ENCODE results near the gene ATF6. TPM values are rescaled to one million over a fixed set of nuclear protein-coding genes. Genes with fewer than 3 reads are reported as not detected.
"Not testable (repeated sequence)": the region's sequence is repeated elsewhere in the genome, so short reads cannot be mapped to it uniquely, and the experiment has no call there.

Gene ATF6, protein sequence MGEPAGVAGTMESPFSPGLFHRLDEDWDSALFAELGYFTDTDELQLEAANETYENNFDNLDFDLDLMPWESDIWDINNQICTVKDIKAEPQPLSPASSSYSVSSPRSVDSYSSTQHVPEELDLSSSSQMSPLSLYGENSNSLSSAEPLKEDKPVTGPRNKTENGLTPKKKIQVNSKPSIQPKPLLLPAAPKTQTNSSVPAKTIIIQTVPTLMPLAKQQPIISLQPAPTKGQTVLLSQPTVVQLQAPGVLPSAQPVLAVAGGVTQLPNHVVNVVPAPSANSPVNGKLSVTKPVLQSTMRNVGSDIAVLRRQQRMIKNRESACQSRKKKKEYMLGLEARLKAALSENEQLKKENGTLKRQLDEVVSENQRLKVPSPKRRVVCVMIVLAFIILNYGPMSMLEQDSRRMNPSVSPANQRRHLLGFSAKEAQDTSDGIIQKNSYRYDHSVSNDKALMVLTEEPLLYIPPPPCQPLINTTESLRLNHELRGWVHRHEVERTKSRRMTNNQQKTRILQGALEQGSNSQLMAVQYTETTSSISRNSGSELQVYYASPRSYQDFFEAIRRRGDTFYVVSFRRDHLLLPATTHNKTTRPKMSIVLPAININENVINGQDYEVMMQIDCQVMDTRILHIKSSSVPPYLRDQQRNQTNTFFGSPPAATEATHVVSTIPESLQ
- total RNA-seq, result 10 to 100 TPM; 27.9 to 32.3 TPM
- long read RNA-seq, donor 1, full-length matches to known transcripts, result 5 of 17 reads
- long read RNA-seq, donor 1, partial matches to known transcripts, result 6 of 17 reads
- long read RNA-seq, donor 1, other reads (novel, unspliced or antisense), result 6 of 17 reads
- long read RNA-seq, donor 2, full-length matches to known transcripts, result 25 of 55 reads
- long read RNA-seq, donor 2, partial matches to known transcripts, result 17 of 55 reads
- long read RNA-seq, donor 2, other reads (novel, unspliced or antisense), result 13 of 55 reads

DNA sequence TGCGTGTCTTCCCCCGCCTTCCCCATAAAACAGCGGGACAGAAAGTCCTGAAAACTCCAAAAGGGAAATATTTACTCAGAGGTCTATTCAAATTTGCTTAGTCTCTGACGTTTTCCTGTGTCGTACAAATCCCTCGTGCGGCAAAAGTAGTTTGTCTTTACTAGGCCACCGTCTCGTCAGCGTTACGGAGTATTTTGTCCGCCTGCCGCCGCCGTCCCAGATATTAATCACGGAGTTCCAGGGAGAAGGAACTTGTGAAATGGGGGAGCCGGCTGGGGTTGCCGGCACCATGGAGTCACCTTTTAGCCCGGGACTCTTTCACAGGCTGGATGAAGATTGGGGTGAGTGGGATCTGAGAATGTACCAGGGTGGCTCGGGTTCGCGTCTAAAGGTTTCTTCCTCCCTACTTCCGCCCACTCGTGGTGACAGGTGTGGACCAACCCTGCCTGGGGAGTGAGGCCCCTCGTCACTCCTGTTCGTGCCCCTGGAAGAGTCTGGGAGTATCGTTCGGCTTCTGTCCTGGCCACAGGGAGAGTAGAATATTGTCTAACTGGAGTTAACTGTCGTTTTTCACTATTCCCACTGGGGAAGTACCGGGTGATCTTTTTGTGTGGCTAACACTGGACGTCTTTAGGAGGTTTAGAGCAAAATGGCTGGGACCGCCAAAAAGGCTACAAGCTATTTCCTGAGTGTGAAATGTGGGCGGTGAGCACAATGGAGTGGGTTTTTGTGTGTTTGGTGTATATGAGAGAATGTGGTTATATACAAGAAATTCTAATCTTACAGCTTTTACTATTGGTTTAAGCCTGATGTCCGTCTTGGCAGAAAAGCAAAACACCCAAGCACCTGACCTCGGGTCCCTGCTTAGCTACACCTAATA is at the start of gene ATF6:
ATF6 (plus strand) TSS at position 219 of the 880 bp plus-strand sequence; CDS start at position 260, 41 bp downstream.
- DNase-seq (ENCODE audit: low spot score), result peak; percentile 97
- intact Hi-C loops (cut with DNase I), result no loop called here

DNA sequence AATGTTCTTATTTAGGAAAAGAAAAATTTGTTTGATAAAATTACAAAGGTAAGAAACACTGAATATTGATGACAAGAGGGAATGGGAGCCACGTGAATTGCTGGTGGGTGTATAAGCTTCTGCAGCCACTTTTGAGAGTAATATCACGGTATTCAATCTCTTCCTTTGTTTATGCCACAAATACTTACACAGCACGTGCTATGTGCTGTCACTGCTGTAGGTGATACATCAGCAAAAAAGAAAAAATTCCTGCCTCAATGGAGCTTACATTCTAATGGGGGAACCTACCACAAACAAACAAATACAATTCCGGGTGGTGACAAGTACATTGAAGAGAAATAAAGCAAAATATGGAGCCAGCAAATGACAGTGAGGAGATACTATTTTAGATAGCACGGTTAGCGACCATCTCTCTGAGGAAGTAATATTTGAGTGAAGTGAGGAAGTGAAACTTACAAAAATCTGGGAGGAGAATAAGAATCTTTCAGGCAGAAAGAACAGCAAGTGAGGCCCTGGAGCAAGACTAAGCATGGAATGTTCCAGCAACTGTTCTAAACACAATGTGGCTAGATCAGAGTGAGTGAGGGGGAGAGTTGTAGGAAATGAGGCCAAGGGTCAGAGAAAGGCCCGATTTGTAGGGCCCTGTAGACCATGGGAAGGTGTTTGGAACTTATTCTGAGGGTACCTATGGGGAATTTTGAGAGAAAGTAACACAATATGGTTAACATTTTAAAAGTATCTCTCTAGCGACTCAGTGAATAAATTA is 47.4 kb upstream of the ATF6 start:
- DNase-seq (ENCODE audit: low spot score), result no peak
- intact Hi-C loops (cut with DNase I), result no loop called here

- intact Hi-C loops (cut with DNase I), result no loop called here
- no peak for DNase-seq (ENCODE audit: low spot score)
Observed at GRCh38 chr1:161719325-161719611, 46.9 kb upstream of the ATF6 start.

DNA sequence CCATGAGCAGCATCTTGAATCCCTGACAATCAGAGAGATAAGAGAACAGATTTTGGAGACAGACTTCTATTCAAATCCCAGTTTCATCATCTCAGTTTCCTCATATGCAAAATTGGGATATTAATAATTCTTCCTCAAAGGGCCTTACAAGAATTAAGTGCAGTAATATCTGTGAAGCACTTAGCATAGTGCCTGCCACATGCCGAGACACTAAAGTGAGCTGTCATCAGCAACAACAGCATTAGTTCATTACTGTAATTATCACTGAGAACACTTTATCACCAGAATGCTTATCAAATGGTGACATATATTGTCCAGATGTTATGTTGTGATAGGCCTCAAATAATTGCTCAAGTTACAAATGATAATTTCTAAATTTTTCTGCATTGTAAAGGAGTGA is 45.7 kb upstream of the ATF6 start:
- no peak for DNase-seq (ENCODE audit: low spot score)
- intact Hi-C loops (cut with DNase I), result no loop called here

- intact Hi-C loops (cut with DNase I), result no loop called here
- DNase-seq (ENCODE audit: low spot score), result no peak
Observed at GRCh38 chr1:161720956-161721737, 45.0 kb upstream of the ATF6 start, which contains the start of gene FCRLB. FCRLB (plus strand) TSS chr1:161721544; CDS start chr1:161722673, 1,129 bp downstream.

GRCh38 chr1:161721738-161722343 is 44.3 kb upstream of the ATF6 start:
- no peak for DNase-seq (ENCODE audit: low spot score)
- intact Hi-C loops (cut with DNase I), result no loop called here

DNA sequence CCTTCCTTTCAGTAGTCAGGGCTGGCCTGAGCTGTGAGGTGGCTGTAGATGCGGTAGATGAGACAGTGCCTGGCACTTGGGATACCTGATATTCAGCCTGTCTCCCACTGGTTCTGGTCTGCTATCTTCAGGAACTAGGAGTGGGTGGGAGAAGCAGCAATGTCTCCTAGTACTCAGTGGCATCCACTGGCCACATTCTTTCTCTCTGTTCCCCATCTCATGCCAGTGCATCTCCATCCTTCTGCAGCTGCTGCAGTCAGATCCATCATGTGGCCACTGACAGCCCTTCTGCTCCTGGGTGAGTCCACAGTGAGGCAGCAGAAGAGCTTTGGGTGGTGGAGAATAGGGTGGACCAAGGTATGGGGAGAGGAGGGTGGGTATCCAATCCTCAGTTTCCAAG is 43.7 kb upstream of the ATF6 start:
- intact Hi-C loops (cut with DNase I), result no loop called here
- no peak for DNase-seq (ENCODE audit: low spot score)

GRCh38 chr1:161723459-161724141 is 42.5 kb upstream of the ATF6 start:
- intact Hi-C loops (cut with DNase I), result no loop called here

GRCh38 chr1:161725258-161725907 is 40.7 kb upstream of the ATF6 start:
- DNase-seq (ENCODE audit: low spot score); intact Hi-C loops (cut with DNase I): not testable (repeated sequence)

More at GRCh38 chr1:161723459-161724141, 42.5 kb upstream of the ATF6 start:
- DNase-seq (ENCODE audit: low spot score), result no peak

DNA sequence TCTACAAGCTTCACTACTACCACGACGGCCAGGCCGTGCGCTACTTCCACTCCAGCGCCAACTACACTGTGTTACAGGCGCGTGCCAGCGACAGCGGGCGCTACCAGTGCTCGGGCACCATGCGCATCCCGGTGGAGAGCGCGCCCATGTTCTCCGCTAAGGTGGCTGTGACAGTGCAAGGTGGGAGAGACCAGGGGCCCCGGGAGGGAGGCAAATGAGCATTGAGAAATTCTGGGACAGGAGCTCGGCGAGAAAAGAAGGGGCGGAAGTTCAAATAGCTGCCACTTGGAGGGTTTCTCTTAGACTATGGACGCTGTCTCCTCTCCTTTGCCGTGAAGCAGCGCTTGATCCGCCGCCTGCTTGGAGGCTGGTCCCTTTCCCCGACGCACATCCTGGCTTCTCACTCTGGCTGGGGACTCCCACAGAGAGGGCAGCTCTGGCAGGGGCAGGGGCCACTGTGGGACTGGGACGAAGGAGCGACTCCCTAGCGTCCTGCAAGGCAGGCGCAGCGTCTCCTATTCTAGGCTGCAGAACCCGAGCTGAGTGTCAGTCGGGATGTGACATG is 40.1 kb upstream of the ATF6 start:
- intact Hi-C loops (cut with DNase I), result no loop called here

DNA sequence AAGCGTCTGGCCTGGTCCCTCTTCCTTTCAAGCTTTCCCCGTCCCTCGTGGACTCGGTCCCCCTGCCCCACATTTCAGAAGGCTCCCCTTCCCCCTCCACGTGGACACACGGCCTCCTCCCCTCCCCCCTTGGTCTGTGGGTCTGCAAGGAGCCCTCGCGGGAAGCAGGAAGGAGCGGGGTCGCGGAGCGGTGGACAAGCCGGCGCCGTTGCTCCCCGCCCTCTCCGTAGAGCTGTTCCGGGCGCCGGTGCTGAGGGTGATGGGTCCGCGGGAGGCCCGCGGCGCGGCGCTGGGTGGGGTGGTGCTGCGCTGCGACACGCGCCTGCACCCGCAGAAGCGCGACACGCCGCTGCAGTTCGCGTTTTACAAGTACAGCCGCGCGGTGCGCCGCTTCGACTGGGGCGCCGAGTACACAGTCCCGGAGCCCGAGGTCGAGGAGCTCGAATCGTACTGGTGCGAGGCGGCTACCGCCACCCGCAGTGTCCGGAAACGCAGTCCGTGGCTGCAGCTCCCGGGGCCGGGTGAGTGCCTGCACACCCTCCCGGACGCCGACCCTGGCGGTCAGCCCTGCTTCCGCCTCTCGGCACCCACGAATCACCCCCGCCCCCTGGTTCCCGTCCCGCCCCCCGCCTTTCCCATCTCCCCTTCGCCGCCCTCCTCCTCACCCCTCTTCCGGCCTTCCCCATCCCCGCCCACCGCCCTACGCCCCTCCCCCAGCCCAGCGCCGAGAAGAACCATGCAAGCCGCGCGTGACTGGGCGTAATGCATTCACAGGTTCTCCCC is 39.5 kb upstream of the ATF6 start:
- intact Hi-C loops (cut with DNase I), result no loop called here
- peak; percentile 94 for DNase-seq (ENCODE audit: low spot score)

More for the DNA sequence above, 40.1 kb upstream of the ATF6 start:
- DNase-seq (ENCODE audit: low spot score), result peak; percentile 84

DNA sequence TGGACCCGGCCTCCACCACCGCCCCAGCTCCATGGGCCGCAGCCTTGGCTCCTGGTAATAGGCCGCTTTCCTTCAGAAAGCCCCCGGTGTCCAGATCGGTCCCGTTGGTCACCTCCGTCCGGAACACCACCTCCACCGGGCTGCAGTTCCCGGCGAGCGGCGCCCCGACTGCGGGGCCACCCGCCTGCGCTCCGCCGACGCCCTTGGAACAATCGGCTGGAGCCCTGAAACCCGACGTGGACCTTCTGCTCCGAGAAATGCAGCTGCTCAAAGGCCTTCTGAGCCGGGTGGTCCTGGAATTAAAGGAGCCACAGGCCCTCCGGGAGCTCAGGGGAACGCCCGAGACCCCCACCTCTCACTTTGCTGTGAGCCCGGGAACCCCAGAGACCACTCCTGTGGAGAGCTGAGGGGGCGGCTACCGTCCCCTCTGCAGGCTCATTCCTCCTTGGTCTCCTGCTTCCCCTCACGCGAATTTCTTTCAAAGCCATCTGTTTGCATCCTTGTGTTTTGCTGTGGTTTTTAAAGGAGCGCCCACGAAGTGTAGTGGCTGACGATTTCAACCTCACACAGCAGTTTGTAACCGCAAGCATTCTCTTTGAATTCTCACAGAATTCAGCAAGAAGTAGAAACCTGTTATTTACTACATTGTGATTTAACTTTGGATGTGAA is 38.7 kb upstream of the ATF6 start:
- intact Hi-C loops (cut with DNase I), result no loop called here

GRCh38 chr1:161728376-161729226 is 37.5 kb upstream of the ATF6 start:
- DNase-seq (ENCODE audit: low spot score), result no peak
- intact Hi-C loops (cut with DNase I), result no loop called here

More for the DNA sequence above, 38.7 kb upstream of the ATF6 start:
- DNase-seq (ENCODE audit: low spot score), result no peak

- intact Hi-C loops (cut with DNase I), result no loop called here
- DNase-seq (ENCODE audit: low spot score), result no peak
Observed at GRCh38 chr1:161730050-161730564, 36.0 kb upstream of the ATF6 start.
